NCI-H2029 treated with DMSO at 0.1 percent for 48 hours (cell line): ENCODE results near the gene RAC3.

ENCODE experiments used
- DNase-seq: peaks from one replicate; lab custom pipeline; 2025; lab: John Stamatoyannopoulos, UW

RAC3 gene

GRCh38 chr17:81999587-81999975 is 31.9 kb upstream of the RAC3 start:
- DNase-seq = no peak

DNA sequence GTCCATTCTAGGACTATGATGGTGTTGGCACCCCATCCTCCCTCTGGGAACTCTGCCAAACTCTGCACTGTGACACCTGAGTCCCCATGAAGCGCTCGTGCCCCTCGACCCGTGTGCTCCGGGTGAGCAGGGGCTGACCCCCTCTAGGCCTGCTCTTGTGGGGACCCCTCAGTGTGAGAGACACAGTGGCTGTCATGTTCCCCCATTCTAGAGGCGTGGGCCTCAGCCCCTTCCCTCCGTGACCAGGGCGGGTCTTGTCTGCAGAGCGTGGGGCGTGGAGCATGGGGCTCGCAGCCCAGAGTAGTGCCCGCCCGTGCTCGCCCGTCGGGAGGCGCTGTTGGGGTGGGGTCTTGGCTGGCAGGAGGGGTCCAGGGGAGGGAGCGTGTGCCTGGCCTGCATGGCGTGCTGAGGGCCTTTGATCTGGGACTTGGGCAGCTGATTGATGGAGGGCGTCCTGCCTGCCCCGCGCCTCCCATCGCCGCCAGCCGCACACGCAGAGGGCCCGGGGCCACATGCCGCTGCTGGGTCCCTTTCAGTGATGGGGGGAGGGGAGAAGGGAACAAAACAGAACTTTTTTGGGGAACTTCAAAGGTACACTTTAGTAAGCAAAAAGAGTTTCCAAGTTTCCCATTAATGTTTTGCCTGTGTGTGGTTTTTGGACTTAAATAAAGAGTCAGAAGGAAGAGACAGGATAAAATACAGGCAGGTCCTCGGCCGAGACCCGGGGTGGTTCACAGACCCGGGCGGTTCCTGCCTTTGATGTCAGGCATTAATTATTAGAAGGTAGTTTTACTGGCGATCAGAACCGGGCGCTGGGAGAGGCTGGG is 31.3 kb upstream of the RAC3 start:
- DNase-seq = no peak

DNA sequence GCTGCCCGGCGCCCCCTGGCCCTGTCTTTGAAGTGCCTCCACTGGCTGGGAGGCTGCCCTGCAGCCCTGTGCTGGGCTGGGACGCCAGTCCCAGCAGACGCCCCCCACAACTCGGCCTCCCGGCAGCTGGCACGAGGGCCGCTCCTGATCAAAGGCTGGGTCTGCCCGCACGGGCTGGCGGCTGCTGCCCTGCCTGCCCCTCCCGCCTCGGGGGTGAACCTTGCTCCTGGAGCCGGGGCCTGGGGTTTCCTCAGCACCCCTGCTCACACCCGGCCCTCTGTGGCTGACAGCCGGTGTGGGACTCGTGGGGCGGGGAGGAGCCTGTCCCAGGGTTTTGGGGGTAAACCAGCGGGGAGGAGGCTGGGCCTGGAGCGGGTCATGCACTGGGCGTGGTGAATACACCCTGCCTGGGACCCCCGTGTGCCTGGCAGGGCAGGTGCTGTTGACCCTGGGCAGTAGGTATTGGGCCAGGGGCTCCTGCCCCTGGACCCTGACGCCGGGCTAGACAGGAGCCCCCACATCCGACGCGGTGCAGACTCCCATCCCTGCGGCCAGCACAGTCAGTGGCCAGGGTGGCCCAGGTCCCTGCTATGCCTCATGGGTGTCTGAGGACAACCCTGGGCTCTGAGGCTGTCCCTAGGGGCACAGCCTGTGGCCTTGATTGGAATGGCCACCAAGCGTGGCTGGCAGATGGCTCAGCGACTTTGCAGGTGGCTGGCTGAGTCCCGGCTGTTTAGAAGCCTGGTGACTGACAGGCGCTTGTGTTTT is 30.5 kb upstream of the RAC3 start:
- no peak for DNase-seq

- DNase-seq = no peak
These were observed 29.9 kb upstream of the RAC3 start for GRCh38 chr17:82001571-82002056.

DNA sequence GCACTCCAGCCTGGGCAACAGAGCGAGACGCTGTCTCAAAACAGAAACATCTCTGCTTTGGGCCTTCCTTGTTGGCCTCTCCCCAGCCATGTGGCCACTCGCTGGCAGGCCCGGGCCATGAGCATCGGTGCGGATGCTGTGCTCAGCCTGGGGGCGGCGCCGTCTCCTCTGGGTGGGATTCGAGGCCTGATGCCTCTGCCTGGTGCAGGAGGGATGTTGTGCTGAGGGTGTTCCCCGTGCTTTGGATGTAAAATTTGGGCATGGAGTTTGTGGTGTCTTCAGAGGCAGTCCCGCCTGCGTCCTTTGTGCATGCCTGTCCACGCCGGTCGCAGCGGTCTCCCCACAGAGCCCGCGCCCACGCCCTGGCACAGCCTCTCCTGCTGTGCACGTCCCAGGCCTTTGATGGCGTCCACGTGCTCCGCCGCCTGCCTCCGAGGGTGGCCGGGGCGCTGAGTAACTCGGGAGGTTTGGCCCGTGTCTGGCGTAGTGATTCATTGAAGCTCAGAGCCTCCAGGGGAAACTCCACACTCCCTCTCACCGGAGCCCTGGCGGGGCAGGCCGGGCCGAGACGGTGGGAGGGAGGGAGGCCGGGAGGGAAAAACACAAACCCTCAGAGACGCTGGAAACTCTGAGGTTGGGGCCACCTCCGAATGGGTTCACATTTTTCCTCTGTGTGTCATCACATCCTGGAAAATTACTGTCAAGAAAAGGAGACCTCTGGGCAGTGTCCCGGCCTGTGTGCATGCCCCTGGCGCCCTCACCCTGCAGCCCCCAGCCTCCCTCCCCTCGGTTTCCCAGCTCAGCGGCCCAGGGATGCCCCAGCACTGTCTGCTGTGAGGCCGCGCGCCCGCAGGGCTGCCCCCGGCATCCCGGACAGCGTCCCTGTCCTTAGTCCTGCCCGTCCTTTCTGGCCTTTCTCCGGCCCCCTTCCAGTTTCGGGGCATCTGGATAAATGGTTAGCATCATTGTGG is 27.8 kb upstream of the RAC3 start:
- DNase-seq = no peak

DNA sequence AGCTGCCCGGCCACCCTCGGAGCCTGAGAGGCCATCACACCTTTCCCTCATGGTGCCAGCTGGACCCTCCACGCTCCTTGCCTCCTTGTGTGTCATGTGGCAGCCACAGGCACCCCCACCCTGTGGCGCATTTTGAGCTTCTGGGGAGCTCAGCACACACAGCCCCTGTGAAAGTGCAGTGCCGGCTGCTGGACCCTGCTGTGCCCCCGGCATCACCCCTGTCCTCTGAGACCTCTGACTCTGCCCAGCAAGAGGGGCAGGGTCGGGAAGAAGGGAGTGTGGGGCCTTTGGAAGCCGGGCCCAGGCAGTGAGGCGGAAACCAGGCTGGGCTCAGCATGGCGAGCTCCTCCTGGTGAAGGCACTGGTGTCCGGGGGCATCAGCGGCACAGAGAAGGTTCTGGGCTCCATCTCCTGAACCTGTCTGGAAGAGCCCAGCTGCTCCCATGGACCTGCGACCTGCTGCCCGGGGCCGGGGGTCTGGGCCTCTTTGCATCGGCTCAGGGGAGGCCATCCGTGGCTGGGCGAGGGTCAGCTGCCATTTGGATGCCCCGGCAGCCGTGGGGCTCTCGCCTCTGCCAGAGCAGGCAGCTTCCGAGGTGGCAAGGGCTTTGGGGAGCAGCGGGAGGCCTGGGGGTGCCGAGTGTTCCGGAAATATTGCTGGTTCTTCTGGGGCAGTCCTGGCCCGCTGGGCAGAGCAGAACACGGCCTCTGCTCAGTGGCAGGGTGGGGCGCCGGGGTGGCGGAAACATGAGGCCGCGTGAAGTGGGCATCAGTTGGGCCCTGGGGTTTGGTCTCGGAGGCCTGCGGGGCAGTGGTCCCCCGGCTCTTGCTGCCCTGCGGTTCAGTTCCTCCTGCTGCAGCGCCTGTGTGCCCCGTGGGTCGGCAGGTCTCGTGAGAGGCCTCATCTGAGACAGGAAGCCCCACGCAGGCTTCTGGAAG is 26.7 kb upstream of the RAC3 start:
- DNase-seq = no peak

- no peak for DNase-seq
These were observed 25.7 kb upstream of the RAC3 start for GRCh38 chr17:82005701-82006348.

- no peak for DNase-seq
These were observed 24.8 kb upstream of the RAC3 start for GRCh38 chr17:82006468-82007227.

DNA sequence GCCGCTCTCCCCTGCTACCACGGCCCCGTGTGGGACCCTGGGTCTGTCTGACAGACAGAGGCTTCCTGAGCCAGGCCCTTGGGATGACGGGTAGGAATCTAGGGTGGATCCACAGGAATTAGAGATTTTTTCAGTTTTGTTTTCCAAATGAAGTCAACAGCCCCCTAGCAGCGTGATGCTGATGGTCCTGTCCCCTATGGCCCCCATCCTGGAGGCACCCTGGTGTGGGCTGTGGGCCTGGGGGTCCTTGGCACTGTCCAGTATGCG is 24.3 kb upstream of the RAC3 start:
- no peak for DNase-seq

DNA sequence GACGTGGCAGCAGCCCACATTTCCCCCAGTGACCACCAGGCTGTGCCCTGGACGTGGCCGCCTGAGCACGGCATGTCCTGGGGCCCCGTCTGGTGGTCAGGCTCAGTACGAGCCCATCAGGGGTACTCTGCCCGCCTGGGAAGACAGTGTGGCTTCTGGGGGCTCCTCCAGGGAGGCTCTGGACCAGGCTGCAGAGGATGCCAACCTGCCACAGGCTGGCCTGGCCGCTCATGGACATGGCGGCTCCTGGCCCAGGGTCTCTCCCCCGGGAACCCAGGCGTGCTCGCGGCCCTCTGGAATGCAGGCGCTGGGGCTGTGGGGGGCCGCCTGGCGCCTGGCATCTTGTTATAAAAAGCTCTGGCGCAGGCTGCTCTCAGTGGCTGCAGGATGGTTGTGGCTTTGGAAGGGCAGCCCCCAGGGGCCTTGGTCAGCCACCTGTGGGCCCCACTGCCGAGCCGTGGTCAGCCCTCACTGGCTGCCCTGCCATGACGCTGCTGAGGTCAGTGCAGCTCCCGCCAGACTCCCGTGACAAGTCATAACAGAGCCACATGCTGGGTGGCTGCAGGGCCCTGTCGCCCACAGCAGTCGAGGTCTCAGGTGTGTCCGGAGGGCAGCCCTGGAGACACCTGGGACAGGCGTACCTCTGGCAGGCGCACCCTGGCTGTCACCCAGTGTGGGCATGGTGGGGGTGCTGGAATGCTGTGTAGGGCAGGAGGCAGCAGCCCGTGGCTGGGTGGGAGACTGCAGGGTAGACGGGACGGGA is 23.8 kb upstream of the RAC3 start:
- DNase-seq = no peak

DNA sequence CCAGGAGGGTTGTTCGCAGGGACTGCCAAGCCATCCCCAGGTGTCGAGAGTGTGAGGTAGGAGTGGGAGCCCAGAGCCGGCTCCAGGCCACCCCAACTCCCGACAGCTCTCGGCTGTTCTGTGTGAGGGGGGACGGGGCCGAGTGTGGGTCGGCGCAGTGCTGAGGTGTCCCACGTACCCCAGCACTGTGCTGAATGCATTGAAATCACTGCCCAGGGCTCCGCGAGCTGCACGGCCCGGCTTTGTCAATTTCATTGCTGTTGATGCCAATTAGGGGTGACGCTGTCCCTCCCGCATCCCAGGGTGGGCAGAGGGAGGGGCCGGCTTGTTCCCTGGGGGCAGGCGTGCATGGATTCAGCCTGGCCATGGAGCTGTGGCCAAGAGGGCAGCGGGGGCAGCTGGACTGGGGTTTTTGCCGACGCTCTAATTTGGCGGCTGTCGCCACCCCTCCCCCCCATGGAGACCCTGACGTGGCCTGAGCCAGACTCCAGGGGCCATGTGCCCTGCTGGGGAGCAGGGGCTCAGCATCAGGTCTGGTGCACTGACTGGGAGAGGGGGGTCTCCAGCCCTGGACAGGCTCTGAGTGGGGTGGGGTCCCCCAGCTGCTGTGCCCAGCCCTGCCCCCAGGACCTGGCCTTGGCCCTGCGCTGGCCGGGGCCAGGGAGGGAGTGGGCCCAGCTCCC is 23.1 kb upstream of the RAC3 start:
- DNase-seq = no peak

DNA sequence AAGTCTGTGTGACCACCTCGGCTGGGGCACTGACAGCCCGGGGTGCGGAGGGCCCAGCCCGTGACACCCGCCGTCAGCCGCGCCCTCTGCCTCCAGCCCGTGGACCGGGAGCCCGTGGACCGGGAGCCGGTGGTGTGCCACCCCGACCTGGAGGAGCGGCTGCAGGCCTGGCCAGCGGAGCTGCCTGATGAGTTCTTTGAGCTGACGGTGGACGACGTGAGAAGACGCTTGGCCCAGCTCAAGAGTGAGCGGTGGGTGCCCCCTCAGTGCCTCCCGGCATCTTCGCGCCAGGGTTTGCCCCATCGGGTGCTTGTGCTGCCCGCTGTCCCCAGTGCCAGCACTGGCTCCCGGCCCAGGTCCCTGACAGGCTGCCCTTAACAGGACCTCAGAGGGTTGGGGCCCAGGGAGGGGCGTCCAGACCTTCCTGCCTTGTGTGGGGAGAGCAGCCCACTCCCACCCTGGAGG is 22.5 kb upstream of the RAC3 start:
- no peak for DNase-seq

- DNase-seq = no peak
These were observed 22.1 kb upstream of the RAC3 start for GRCh38 chr17:82009413-82009812.

- DNase-seq = no peak
These were observed 20.6 kb upstream of the RAC3 start for GRCh38 chr17:82010575-82011525.

DNA sequence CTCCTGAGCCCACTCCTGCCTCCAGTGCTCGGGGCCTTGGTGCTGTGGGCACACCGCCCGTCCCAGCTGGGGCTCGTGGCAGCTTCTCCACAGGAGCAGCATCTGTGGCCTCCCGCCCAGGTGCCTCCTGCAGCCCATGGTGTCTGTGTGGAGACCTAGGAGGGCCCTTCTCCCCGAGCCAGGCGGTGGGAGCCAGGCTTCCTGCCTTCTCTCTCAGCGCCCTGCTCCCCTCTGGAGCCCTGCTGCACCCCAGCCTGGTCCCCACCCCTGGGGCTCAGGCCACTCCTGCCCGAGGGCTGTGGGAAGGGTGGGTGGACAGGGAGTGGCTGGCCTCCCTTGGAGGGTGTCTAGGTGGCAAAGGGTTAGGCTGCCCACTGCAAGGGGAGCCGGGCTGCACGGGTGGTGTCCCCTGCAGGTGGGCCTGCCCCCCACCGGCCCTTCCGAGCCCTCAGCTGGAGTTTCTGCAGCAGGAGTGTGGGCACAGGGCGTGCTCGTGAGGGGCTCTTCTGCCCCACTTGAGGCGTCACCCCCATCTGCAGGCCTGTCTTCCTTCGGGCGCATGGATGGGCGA is 19.8 kb upstream of the RAC3 start:
- DNase-seq = no peak

GRCh38 chr17:82012261-82012639 is 19.2 kb upstream of the RAC3 start:
- DNase-seq = no peak
